ENCODE measurements around the gene NSMCE1.
A peak's percentile ranks its signal among the peaks of the same experiment; 100 is the strongest.

NSMCE1 gene

GRCh38 chr16:27272076-27272475 is 3.5 kb upstream of the NSMCE1 start:
- Histone ChIP-seq H3K4me2 (ENCODE audit: low read depth, low read length) (no peak overlapping the region), H3K9me2 (replicated peaks; ENCODE audit: insufficient read depth, low read length) (no peaks in the 10 kb centered on the region), H3K27me3 (replicated peaks; ENCODE audit: insufficient read depth, low read length) (no peaks in the 10 kb centered on the region), H2AFZ (ENCODE audit: low read length) (no peak overlapping the region), H3K9me3 (replicated peaks; ENCODE audit: insufficient read depth, low read length) (no peaks in the 10 kb centered on the region), H3K27ac (ENCODE audit: low read length) (no peak overlapping the region), H3K4me3 (ENCODE audit: low read length) (no peak overlapping the region), H3K36me3 (replicated peaks; ENCODE audit: insufficient read depth, low read length) (no peaks in the 10 kb centered on the region), H4K20me1 (ENCODE audit: insufficient read depth, low read length) (no peaks in the 10 kb centered on the region), H3K4me1 (ENCODE audit: low read length) (no peaks in the 10 kb centered on the region), H3F3A (ENCODE audit: insufficient read depth, low read length) (no peaks in the 10 kb centered on the region; the same call in 1 of the 2 replicates), H3K9ac (ENCODE audit: low read length) (no peak overlapping the region), H3K79me2 (ENCODE audit: low read length) (no peaks in the 10 kb centered on the region)
- no peak for TF ChIP-seq EZH2 (optimal IDR thresholded peaks at IDR 0.05; ENCODE audit: low read depth, low read length)
- TF ChIP-seq EZH2phosphoT487 (IDR thresholded peaks at IDR 0.05; ENCODE audit: low read length): no peak
- no peak for TF ChIP-seq CTCF (IDR thresholded peaks at IDR 0.05; ENCODE audit: low read length)
- no peak for DNase-seq

- TF ChIP-seq CTCF (IDR thresholded peaks at IDR 0.05; ENCODE audit: low read length): no peak
- no peak for TF ChIP-seq EZH2 (optimal IDR thresholded peaks at IDR 0.05; ENCODE audit: low read depth, low read length)
- TF ChIP-seq EZH2phosphoT487 (IDR thresholded peaks at IDR 0.05; ENCODE audit: low read length): no peak
- Histone ChIP-seq H3K27ac (ENCODE audit: low read length) (no peak overlapping the region), H3F3A (ENCODE audit: insufficient read depth, low read length) (no peaks in the 10 kb centered on the region; the same call in 1 of the 2 replicates), H3K36me3 (replicated peaks; ENCODE audit: insufficient read depth, low read length) (no peaks in the 10 kb centered on the region), H3K4me3 (ENCODE audit: low read length) (no peak overlapping the region), H4K20me1 (ENCODE audit: insufficient read depth, low read length) (no peaks in the 10 kb centered on the region), H2AFZ (ENCODE audit: low read length) (no peak overlapping the region), H3K27me3 (replicated peaks; ENCODE audit: insufficient read depth, low read length) (no peaks in the 10 kb centered on the region), H3K79me2 (ENCODE audit: low read length) (no peaks in the 10 kb centered on the region), H3K9me2 (replicated peaks; ENCODE audit: insufficient read depth, low read length) (no peaks in the 10 kb centered on the region), H3K4me2 (ENCODE audit: low read depth, low read length) (no peak overlapping the region), H3K9ac (ENCODE audit: low read length) (no peak overlapping the region), H3K4me1 (ENCODE audit: low read length) (no peaks in the 10 kb centered on the region), H3K9me3 (replicated peaks; ENCODE audit: insufficient read depth, low read length) (no peaks in the 10 kb centered on the region)
- no peak for DNase-seq
These were observed 1.8 kb upstream of the NSMCE1 start for GRCh38 chr16:27270349-27270748.

DNA sequence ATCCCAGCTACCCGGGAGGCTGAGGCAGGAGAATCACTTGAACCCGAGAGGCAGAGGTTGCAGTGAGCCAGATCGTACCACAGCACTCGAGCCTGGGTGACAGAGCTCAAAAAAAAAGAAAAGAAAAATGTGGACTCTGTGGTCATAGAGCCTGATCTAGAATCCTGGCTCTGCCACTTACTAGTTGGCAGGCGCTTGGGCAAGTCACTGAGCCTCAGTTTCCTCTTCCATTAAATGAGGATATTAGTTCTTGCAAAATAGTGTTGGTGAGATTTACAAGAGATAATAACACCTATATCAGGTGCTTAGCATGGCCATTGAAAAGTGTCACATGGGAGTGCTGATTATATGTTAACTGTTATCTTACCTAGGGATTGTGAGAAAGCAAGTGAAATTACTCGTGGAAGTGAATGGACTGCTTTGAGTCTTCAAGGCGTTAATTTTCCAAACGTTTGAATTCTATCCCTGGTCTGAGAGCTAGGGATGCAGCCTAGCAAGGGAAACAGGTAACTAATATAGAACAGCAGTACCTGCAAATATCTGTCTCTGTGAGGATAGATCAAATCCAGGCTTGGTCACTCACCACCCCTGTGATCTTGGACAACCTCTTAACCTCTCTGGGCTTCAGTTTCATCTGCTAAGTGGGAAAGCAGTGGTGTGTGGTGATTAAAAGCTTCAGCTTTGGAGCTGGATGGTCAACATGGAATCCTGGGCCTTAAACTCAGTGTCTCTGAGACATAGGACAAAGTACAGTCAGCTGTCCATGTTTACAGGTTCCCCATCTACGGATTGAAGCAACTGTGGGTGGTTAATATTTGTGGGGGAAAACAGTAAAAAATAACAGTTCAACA is 953 bp upstream of the NSMCE1 start:
- Histone ChIP-seq H3K27ac (ENCODE audit: low read length) (no peak overlapping the region), H3K9ac (ENCODE audit: low read length) (no peak overlapping the region), H3F3A (ENCODE audit: insufficient read depth, low read length) (no peaks in the 10 kb centered on the region; the same call in 1 of the 2 replicates), H2AFZ (ENCODE audit: low read length) (peak overlapping the region; percentile 94; the same call in 1 of the 2 replicates), H3K4me1 (ENCODE audit: low read length) (no peaks in the 10 kb centered on the region), H4K20me1 (ENCODE audit: insufficient read depth, low read length) (no peaks in the 10 kb centered on the region), H3K9me3 (replicated peaks; ENCODE audit: insufficient read depth, low read length) (no peaks in the 10 kb centered on the region), H3K79me2 (ENCODE audit: low read length) (no peaks in the 10 kb centered on the region), H3K36me3 (replicated peaks; ENCODE audit: insufficient read depth, low read length) (no peaks in the 10 kb centered on the region), H3K4me2 (ENCODE audit: low read depth, low read length) (peak overlapping the region; percentile 56; the same call in 1 of the 2 replicates), H3K9me2 (replicated peaks; ENCODE audit: insufficient read depth, low read length) (no peaks in the 10 kb centered on the region), H3K4me3 (ENCODE audit: low read length) (no peak overlapping the region), H3K27me3 (replicated peaks; ENCODE audit: insufficient read depth, low read length) (no peaks in the 10 kb centered on the region)
- TF ChIP-seq EZH2 (optimal IDR thresholded peaks at IDR 0.05; ENCODE audit: low read depth, low read length) (no peak), CTCF (IDR thresholded peaks at IDR 0.05; ENCODE audit: low read length) (no peak), EZH2phosphoT487 (IDR thresholded peaks at IDR 0.05; ENCODE audit: low read length) (no peak)
- DNase-seq: no peak
